IMR-90 (cell line): ENCODE data around the gene AFDN. TPM values are rescaled to one million over a fixed set of nuclear protein-coding genes. Genes with fewer than 3 reads are reported as not detected.

Source experiments
- ATAC-seq: fragments of 200-7000 bp; cut with Tn5 transposase; 2 replicates; pipeline ENCODE4 v1.9.1; 2020; ENCODE audit warnings: low read depth, mild to moderate bottlenecking, moderate library complexity
- BruUV-seq: library from RNA; stranded (reverse); fragments of 400-500 nt; replicated peaks from 2 replicates; lab custom pipeline; 2021; lab: Mats Ljungman, UMichigan
- CTCF ChIA-PET: fragments of 300-600 bp; formaldehyde crosslinking; extraction: SDS; loops from one replicate; lab custom pipeline; 2021; ENCODE audit warnings: antibody characterized with exemption; lab: Yijun Ruan, JAX
- POLR2A ChIA-PET: fragments of 300-600 bp; sonication (Branson Sonifier 250); formaldehyde crosslinking; loops from one replicate; lab custom pipeline; 2022; ENCODE audit warnings: antibody characterized with exemption; ENCODE audit not compliant: unreplicated experiment; lab: Charles Lee
- DNase-seq: peaks from one replicate; pipeline ENCODE4 v3.0.0; 2013
- H2AFZ ChIP-seq: replicated peaks from 2 replicates; pipeline ENCODE3; 2013; ENCODE audit warnings: low read length, mild to moderate bottlenecking; ENCODE audit not compliant: poor library complexity
- H2AK5ac ChIP-seq: 2 replicates; pipeline ENCODE4 v1.6.1; 2013; ENCODE audit warnings: low read depth, low read length, inconsistent platforms
- H2AK9ac ChIP-seq: replicated peaks from 2 replicates; pipeline ENCODE3; 2013; ENCODE audit warnings: mild to moderate bottlenecking, low read depth, low read length, moderate library complexity; ENCODE audit not compliant: poor library complexity
- H2BK120ac ChIP-seq: 2 replicates; pipeline ENCODE4 v1.6.1; 2013; ENCODE audit warnings: low read depth, low read length, inconsistent platforms
- H2BK15ac ChIP-seq: 3 replicates; pipeline ENCODE4 v1.6.1; 2013; ENCODE audit warnings: low read depth, low read length, inconsistent platforms
- H2BK20ac ChIP-seq: 2 replicates; pipeline ENCODE4 v1.6.1; 2013; ENCODE audit warnings: low read depth, mild to moderate bottlenecking, inconsistent platforms, low read length, moderate library complexity
- H2BK5ac ChIP-seq: 2 replicates; pipeline ENCODE4 v1.6.1; 2013; ENCODE audit warnings: mild to moderate bottlenecking, low read depth, low read length, inconsistent platforms; ENCODE audit not compliant: poor library complexity, severe bottlenecking
- H3K14ac ChIP-seq: replicated peaks from 2 replicates; pipeline ENCODE4 v1.6.1; 2013; ENCODE audit warnings: low read depth, low read length, inconsistent platforms
- H3K18ac ChIP-seq: 2 replicates; pipeline ENCODE4 v1.6.1; 2013; ENCODE audit warnings: low read depth, low read length, control low read depth
- H3K23ac ChIP-seq: 2 replicates; pipeline ENCODE4 v1.6.1; 2013; ENCODE audit warnings: low read depth, low read length, inconsistent platforms
- H3K27ac ChIP-seq: 2 replicates; pipeline ENCODE4 v1.5.1; 2013; ENCODE audit warnings: mild to moderate bottlenecking, control low read depth, low read length; ENCODE audit not compliant: insufficient read depth
- H3K27me3 ChIP-seq: 2 replicates; pipeline ENCODE4 v1.6.1; 2013; ENCODE audit warnings: low read length; ENCODE audit not compliant: control insufficient read depth, insufficient read depth
- H3K36me3 ChIP-seq: 2 replicates; pipeline ENCODE4 v1.6.1; 2013; ENCODE audit warnings: low read length, mixed read lengths; ENCODE audit not compliant: control insufficient read depth, insufficient read depth
- H3K4ac ChIP-seq: 2 replicates; pipeline ENCODE4 v1.6.1; 2013; ENCODE audit warnings: low read depth, low read length, inconsistent platforms
- H3K4me1 ChIP-seq: 2 replicates; pipeline ENCODE4 v1.6.1; 2013; ENCODE audit warnings: low read length, mixed read lengths; ENCODE audit not compliant: control insufficient read depth, insufficient read depth
- H3K4me2 ChIP-seq: 2 replicates; pipeline ENCODE4 v1.6.1; 2013; ENCODE audit warnings: low read depth, mild to moderate bottlenecking, control low read depth, low read length, moderate library complexity
- H3K4me3 ChIP-seq: 2 replicates; pipeline ENCODE4 v1.5.1; 2013; ENCODE audit warnings: low read depth, mild to moderate bottlenecking, control low read depth, low read length, moderate library complexity; ENCODE audit not compliant: insufficient read depth
- H3K56ac ChIP-seq: 2 replicates; pipeline ENCODE4 v1.6.1; 2013; ENCODE audit warnings: low read length, inconsistent platforms; ENCODE audit not compliant: insufficient read depth; ENCODE audit errors: extremely low read depth
- H3K79me1 ChIP-seq, 2 experiments: 2 replicates each; pipeline ENCODE4 v1.6.1; 2013; ENCODE audit warnings: low read length in 2 of 2, inconsistent platforms in 1 of 2, low read depth in 1 of 2
- H3K9ac ChIP-seq: 2 replicates; pipeline ENCODE4 v1.6.1; 2013; ENCODE audit warnings: low read depth, low read length, control low read depth
- H3K9me1 ChIP-seq: 2 replicates; pipeline ENCODE4 v1.6.1; 2013; ENCODE audit warnings: low read length, inconsistent platforms; ENCODE audit not compliant: insufficient read depth
- H3K9me3 ChIP-seq: 2 replicates; pipeline ENCODE4 v1.6.1; 2013; ENCODE audit warnings: low read length; ENCODE audit not compliant: control insufficient read depth, insufficient read depth
- H4K20me1 ChIP-seq: 2 replicates; pipeline ENCODE4 v1.6.1; 2013; ENCODE audit warnings: low read length, inconsistent platforms; ENCODE audit not compliant: insufficient read depth
- H4K5ac ChIP-seq: 2 replicates; pipeline ENCODE4 v1.6.1; 2013; ENCODE audit warnings: mild to moderate bottlenecking, low read depth, low read length, control low read depth
- H4K8ac ChIP-seq, 2 experiments: 2 replicates each; pipeline ENCODE4 v1.6.1; 2013; ENCODE audit warnings: low read depth in 2 of 2, low read length in 2 of 2, control low read depth in 1 of 2, inconsistent platforms in 1 of 2
- H4K91ac ChIP-seq: 2 replicates; pipeline ENCODE4 v1.6.1; 2013; ENCODE audit warnings: low read depth, low read length, inconsistent platforms; ENCODE audit not compliant: insufficient read depth
- CEBPB ChIP-seq: IDR thresholded peaks from 2 replicates; pipeline ENCODE4 v1.6.1; 2012; ENCODE audit warnings: low read depth, low read length, improper control_type of control experiment
- CHD1 ChIP-seq: IDR thresholded peaks from 2 replicates; pipeline ENCODE4 v1.6.1; 2012; ENCODE audit warnings: low read depth, low read length, improper control_type of control experiment
- FOS ChIP-seq: fragments of 150-350 bp; IDR thresholded peaks from 2 replicates; pipeline ENCODE4 v1.6.1; 2016; ENCODE audit warnings: low read depth, low read length
- MXI1 ChIP-seq: IDR thresholded peaks from 2 replicates; pipeline ENCODE4 v1.6.1; 2012; ENCODE audit warnings: low read depth, mild to moderate bottlenecking, low read length, moderate library complexity, borderline replicate concordance
- NFE2L2 ChIP-seq: fragments of 150-350 bp; IDR thresholded peaks from 2 replicates; pipeline ENCODE4 v1.6.1; 2016; ENCODE audit warnings: low read depth, mild to moderate bottlenecking, low read length
- POLR2A ChIP-seq: IDR thresholded peaks from 2 replicates; pipeline ENCODE4 v1.6.1; 2012; ENCODE audit warnings: mild to moderate bottlenecking, low read depth, low read length
- RAD21 ChIP-seq: IDR thresholded peaks from 2 replicates; pipeline ENCODE4 v1.6.1; 2012; ENCODE audit warnings: low read length, improper control_type of control experiment
- RCOR1 ChIP-seq: IDR thresholded peaks from 2 replicates; pipeline ENCODE4 v1.6.1; 2012; ENCODE audit warnings: mild to moderate bottlenecking, low read length, improper control_type of control experiment; ENCODE audit not compliant: insufficient replicate concordance
- RFX5 ChIP-seq: IDR thresholded peaks from 2 replicates; pipeline ENCODE4 v1.8.0; 2012; ENCODE audit warnings: low read depth, mild to moderate bottlenecking, low read length, moderate library complexity
- SMC3 ChIP-seq: fragments of 150-350 bp; IDR thresholded peaks from 2 replicates; pipeline ENCODE4 v1.6.1; 2016; ENCODE audit warnings: low read depth, mild to moderate bottlenecking, antibody characterized with exemption, low read length, moderate library complexity
- WGBS, 2 experiments: methylation state at CpG; one replicate each; pipeline versions ENCODE4 v1.1.5 to v1.1.7; 2013; ENCODE audit warnings: missing lambda C conversion rate in 2 of 2; ENCODE audit not compliant: insufficient read length in 1 of 2; ENCODE audit errors: extremely low coverage in 2 of 2; 5-methylcytosine and 5-hydroxymethylcytosine counted together
- dilution Hi-C: fragments of 300-500 bp; cut with HindIII; formaldehyde crosslinking; loops from one replicate; pipeline ENCODE4 v1.14.3; 2018; ENCODE audit warnings: low sequenced_read_pairs; ENCODE audit not compliant: unreplicated experiment
- in situ Hi-C: fragments of 300-500 bp; cut with MboI; formaldehyde crosslinking; loops from 3 replicates; pipeline ENCODE4 v1.14.3; 2019; ENCODE audit warnings: low sequenced_read_pairs, inconsistent platforms, mixed read lengths
- intact Hi-C: fragments of 100-400 bp; cut with micrococcal nuclease; formaldehyde crosslinking; loops from 2 replicates; pipeline ENCODE4 v1.10.0; 2022
- polyA plus RNA-seq, 3 experiments: library from polyadenylated mRNA; depleted of rRNA; stranded (reverse); fragments of >200 nt; gene quantifications; 2 replicates each; pipeline ENCODE4 v1.2.3, GENCODE V29; 2012; ENCODE audit warnings: low replicate concordance in 1 of 3
- total RNA-seq: library from RNA; depleted of rRNA; stranded (reverse); fragments of >200 nt; gene quantifications from 2 replicates; pipeline ENCODE4 v1.2.3, GENCODE V29; 2012
- TF ChIP-seq, protein P1 (sequence below): conservative IDR thresholded peaks from 2 replicates; pipeline ENCODE4 v1.5.1; 2012; ENCODE audit warnings: mild to moderate bottlenecking, low read depth, low read length, improper control_type of control experiment

AFDN gene
- total and polyA plus RNA-seq, 2 of the 4 experiments (the other 2 are of a cell fraction), result 11.6 to 20.8 TPM

DNA sequence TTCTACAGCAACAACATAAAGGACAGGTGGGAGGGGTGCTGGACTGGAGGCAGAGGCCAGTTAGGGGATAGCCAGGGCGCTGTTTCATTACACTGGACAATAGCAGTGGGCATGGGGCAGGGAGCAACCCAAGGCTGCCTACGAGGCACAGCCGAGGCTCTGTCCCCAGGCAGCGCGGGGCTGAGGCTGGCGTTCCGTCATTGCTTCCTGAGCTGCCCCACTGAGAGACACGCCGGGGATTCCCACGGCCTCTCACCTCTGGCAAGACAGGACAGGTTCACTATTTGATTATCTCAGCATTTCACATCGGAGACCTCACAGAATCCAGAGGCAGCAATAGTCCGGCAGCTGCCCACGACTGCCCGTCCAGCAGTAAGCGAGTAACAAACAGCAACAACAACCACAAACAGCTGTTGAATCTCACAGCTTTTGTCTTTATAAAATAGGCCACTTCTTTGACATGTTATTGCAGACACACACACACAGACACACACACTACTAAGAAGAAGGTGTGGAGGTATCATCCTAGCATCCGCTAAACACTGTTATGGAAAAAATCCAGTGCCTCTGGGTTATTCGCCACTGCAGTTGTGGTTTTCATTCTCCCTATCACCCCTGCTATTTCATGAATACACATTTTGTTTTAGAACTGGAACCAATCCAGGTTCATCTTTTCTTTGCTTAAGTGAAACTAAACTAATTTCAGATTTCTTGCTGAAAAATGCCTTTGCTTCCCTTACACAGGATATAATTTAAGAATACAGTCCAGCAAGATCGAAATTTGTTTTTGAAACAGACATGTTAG, 190.2 kb downstream of the AFDN start:
- ATAC-seq (no peak), DNase-seq (no peak)
- no peak overlapping the region for H2BK120ac ChIP-seq
- H2AK9ac ChIP-seq, result no peak overlapping the region
- H2BK15ac ChIP-seq, result no peak overlapping the region
- POLR2A ChIA-PET, result no interaction called here
- H3K4me3 ChIP-seq, result no peak overlapping the region
- H2AFZ ChIP-seq, result no peak overlapping the region
- H3K36me3 ChIP-seq, result no peaks in the 10 kb centered on the region
- H3K27me3 ChIP-seq, result peaks cover 14% of the 10 kb centered on the region
- no peak overlapping the region for H3K56ac ChIP-seq
- TF ChIP-seq CEBPB, result no peak
- no peak for TF ChIP-seq RAD21
- TF ChIP-seq, protein P1, sequence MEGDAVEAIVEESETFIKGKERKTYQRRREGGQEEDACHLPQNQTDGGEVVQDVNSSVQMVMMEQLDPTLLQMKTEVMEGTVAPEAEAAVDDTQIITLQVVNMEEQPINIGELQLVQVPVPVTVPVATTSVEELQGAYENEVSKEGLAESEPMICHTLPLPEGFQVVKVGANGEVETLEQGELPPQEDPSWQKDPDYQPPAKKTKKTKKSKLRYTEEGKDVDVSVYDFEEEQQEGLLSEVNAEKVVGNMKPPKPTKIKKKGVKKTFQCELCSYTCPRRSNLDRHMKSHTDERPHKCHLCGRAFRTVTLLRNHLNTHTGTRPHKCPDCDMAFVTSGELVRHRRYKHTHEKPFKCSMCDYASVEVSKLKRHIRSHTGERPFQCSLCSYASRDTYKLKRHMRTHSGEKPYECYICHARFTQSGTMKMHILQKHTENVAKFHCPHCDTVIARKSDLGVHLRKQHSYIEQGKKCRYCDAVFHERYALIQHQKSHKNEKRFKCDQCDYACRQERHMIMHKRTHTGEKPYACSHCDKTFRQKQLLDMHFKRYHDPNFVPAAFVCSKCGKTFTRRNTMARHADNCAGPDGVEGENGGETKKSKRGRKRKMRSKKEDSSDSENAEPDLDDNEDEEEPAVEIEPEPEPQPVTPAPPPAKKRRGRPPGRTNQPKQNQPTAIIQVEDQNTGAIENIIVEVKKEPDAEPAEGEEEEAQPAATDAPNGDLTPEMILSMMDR, result no peak
- no peak for TF ChIP-seq FOS
- no peak for TF ChIP-seq POLR2A
- no peak for TF ChIP-seq MXI1
- TF ChIP-seq NFE2L2, result no peak
- TF ChIP-seq RFX5, result no peak
- no peak for TF ChIP-seq CHD1
- TF ChIP-seq SMC3, result no peak
- TF ChIP-seq RCOR1, result no peak
- CTCF ChIA-PET, result interaction anchor here (0.9 kb wide), 1 partner anchor 15 kb away, joined by 4 read pairs; no protein-coding TSS in a partner anchor
- WGBS, 2 experiments, result 60% methylated on average over 4 of the region's 18 CpGs; no CpG with 5 or more reads in 1 of the 2 experiments
- no peak overlapping the region for H2AK5ac ChIP-seq
- H3K4me2 ChIP-seq, result no peak overlapping the region
- no peaks in the 10 kb centered on the region for H3K4me1 ChIP-seq
- no peaks in the 10 kb centered on the region for H4K20me1 ChIP-seq
- no peaks in the 10 kb centered on the region for H3K9me1 ChIP-seq
- no peak overlapping the region for H3K18ac ChIP-seq
- dilution Hi-C loops, result no loop called here
- H3K27ac ChIP-seq, result no peak overlapping the region
- no peak overlapping the region for H4K8ac ChIP-seq
- no peak overlapping the region for H3K4ac ChIP-seq
- H4K5ac ChIP-seq, result no peak overlapping the region
- BruUV-seq, result no TSS peak
- no peak overlapping the region for H3K23ac ChIP-seq
- H3K79me1 ChIP-seq, result no peaks in the 10 kb centered on the region
- no peak overlapping the region for H2BK20ac ChIP-seq
- H3K9me3 ChIP-seq, result peaks cover 22% of the 10 kb centered on the region
- in situ Hi-C loops, result no loop called here
- no peak overlapping the region for H2BK5ac ChIP-seq
- H3K14ac ChIP-seq, result no peak overlapping the region
- intact Hi-C loops, result no loop called here
- H4K91ac ChIP-seq, result no peak overlapping the region
- no peak overlapping the region for H3K9ac ChIP-seq
